ENCODE measurements around the gene WDR90.

The WDR90 gene

GRCh38 chr16:676913-677312 lies 27.7 kb downstream of the WDR90 start:
- DNase-seq (ENCODE audit: low read depth): no peak

- DNase-seq (ENCODE audit: low read depth): no peak
Observed at GRCh38 chr16:677316-678190, 28.4 kb downstream of the WDR90 start.

- DNase-seq (ENCODE audit: low read depth): no peak
Observed at GRCh38 chr16:678209-678857, 29.2 kb downstream of the WDR90 start.

GRCh38 chr16:678858-679813 lies 30.0 kb downstream of the WDR90 start:
- DNase-seq (ENCODE audit: low read depth): no peak

GRCh38 chr16:679814-680624 lies 30.9 kb downstream of the WDR90 start, which contains the start of gene STUB1:
STUB1 (plus strand) TSS chr16:680410; CDS start chr16:680526, 116 bp downstream.
- DNase-seq (ENCODE audit: low read depth): peak; percentile 86

GRCh38 chr16:680625-680945 lies 31.4 kb downstream of the WDR90 start:
- DNase-seq (ENCODE audit: low read depth): no peak

GRCh38 chr16:680967-681745 lies 32.0 kb downstream of the WDR90 start:
- DNase-seq (ENCODE audit: low read depth): no peak

GRCh38 chr16:681746-682427 lies 32.7 kb downstream of the WDR90 start:
- no peak for DNase-seq (ENCODE audit: low read depth)

- DNase-seq (ENCODE audit: low read depth): no peak
Observed at GRCh38 chr16:682493-683395, 33.6 kb downstream of the WDR90 start.

- no peak for DNase-seq (ENCODE audit: low read depth)
Observed at GRCh38 chr16:683396-684070, 34.4 kb downstream of the WDR90 start.

- peak; percentile 98 for DNase-seq (ENCODE audit: low read depth)
Observed at GRCh38 chr16:684071-684794, 35.1 kb downstream of the WDR90 start, which contains the start of gene JMJD8. JMJD8 (minus strand) TSS chr16:684334; CDS start chr16:684319, 15 bp downstream.

- no peak for DNase-seq (ENCODE audit: low read depth)
Observed at GRCh38 chr16:684961-685696, 36.0 kb downstream of the WDR90 start.

GRCh38 chr16:685967-686366 lies 36.8 kb downstream of the WDR90 start:
- no peak for DNase-seq (ENCODE audit: low read depth)

GRCh38 chr16:686459-687260 lies 37.5 kb downstream of the WDR90 start:
- DNase-seq (ENCODE audit: low read depth): no peak

- no peak for DNase-seq (ENCODE audit: low read depth)
Observed at GRCh38 chr16:687499-687898, 38.3 kb downstream of the WDR90 start.

All from activated T-cell treated with anti-CD3 and anti-CD28 coated beads for 24 hours (primary cell).